MM.1S (cell line): Measurements from ENCODE around the gene PLEKHM3.

Source experiments
- CTCF ChIP-seq: fragments of 300-600 bp; sonication (generic); IDR thresholded peaks from 2 replicates; pipeline ENCODE4 v1.5.1; 2016; ENCODE audit warnings: antibody characterized with exemption, low read length, mixed read lengths
- EZH2 ChIP-seq: fragments of 300-600 bp; sonication (generic); optimal IDR thresholded peaks from 2 replicates; pipeline ENCODE3; 2017; ENCODE audit warnings: low read depth, mild to moderate bottlenecking, antibody characterized with exemption, low read length, mixed read lengths
- EZH2phosphoT487 ChIP-seq: fragments of 300-600 bp; sonication (generic); IDR thresholded peaks from 2 replicates; pipeline ENCODE4 v1.6.1; 2018; ENCODE audit warnings: antibody characterized with exemption, low read length

DNA sequence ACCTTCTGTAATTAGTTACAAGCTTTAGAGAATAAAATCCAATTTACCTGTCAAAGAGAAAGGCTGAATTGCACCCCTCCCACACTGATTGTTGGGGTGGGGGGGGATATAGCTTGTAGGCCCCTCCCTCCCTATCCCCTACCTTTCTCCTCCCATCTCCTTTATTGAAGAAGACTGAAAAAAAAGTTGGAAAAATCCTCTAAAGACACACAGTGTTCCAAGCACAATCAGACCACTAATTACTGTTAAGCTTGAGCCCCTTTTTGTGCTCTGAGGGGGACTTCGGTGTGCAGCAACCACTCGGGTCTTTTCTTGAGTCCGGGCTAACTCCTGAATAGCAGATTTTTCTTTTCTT, 212.6 kb downstream of the PLEKHM3 start:
- TF ChIP-seq CTCF (no peak), EZH2 (no peak), EZH2phosphoT487 (no peak)
